K562 (cell line): Measurements from ENCODE around the gene CEP20. TPM values are rescaled to one million over a fixed set of nuclear protein-coding genes. Genes with fewer than 3 reads are reported as not detected.

Experiments
- BRF1 ChIP-seq: IDR thresholded peaks from 3 replicates; pipeline ENCODE4 v1.6.1; 2011; ENCODE audit warnings: borderline replicate concordance, mild to moderate bottlenecking; ENCODE audit not compliant: insufficient read length; ENCODE audit errors: extremely low read depth
- CHD1 ChIP-seq: fragments of 200-600 bp; sonication (generic); IDR thresholded peaks from one replicate; pipeline ENCODE4 v1.6.1; 2012; ENCODE audit warnings: mild to moderate bottlenecking, moderate library complexity, low read length, inconsistent platforms
- PHB ChIP-seq: fragments of 250-450 bp; sonication (Bioruptor Pico); IDR thresholded peaks from 2 replicates; pipeline ENCODE4 v1.5.0; 2021
- POLR2A ChIP-seq: fragments of 450-650 bp; conservative IDR thresholded peaks from 2 replicates; pipeline ENCODE4 v1.6.1; 2016
- ZNF561 ChIP-seq: fragments of 450-650 bp; formaldehyde crosslinking; conservative IDR thresholded peaks from 2 replicates; pipeline ENCODE4 v1.4.0; 2020; ENCODE audit warnings: mild to moderate bottlenecking, moderate library complexity
- polyA plus RNA-seq, 8 experiments: library from polyadenylated mRNA; depleted of rRNA in 4 of 8; stranded (reverse) in 5 of 8; unstranded in 3 of 8; fragments of >200 nt; fragmentation: Nextera tagmentation in 2 of 8; fragmentation: Illumina TruSeq in 1 of 8; extraction: Ambion mirVana in 2 of 8; extraction: Trizol in 1 of 8; gene quantifications; 2 replicates each; pipeline versions ENCODE4 v1.2.1 to v1.2.3, GENCODE V29; 2011 to 2014; ENCODE audit warnings: inconsistent platforms in 1 of 8, missing spikeins in 1 of 8
- total RNA-seq, 7 experiments: library from RNA; depleted of rRNA in 6 of 7; stranded (reverse); fragments of >200 nt in 6 of 7; fragmentation: Illumina TruSeq in 2 of 7; extraction: Trizol in 2 of 7; gene quantifications; 2 replicates each; pipeline versions ENCODE4 v1.2.1 to v1.2.3, GENCODE V29; 2011 to 2021; ENCODE audit warnings: low replicate concordance in 1 of 7
- TF ChIP-seq, protein P1 (sequence below), 2 experiments: fragments of 450-650 bp; IDR thresholded peaks; 2 replicates each; pipeline ENCODE4 v1.6.1; 2018; ENCODE audit warnings: mild to moderate bottlenecking in 2 of 2, low read depth in 1 of 2; ENCODE audit not compliant: partially characterized antibody in 2 of 2
- TF ChIP-seq, protein P2 (sequence below), 2 experiments: fragments of 200-800 bp in 1 of 2; sonication (Bioruptor generic) in 1 of 2; sonication (generic) in 1 of 2; formaldehyde crosslinking in 1 of 2; IDR thresholded peaks in 1 of 2; conservative IDR thresholded peaks in 1 of 2; 2 replicates each; pipeline versions ENCODE4 v1.5.0 to v1.6.1; 2016 to 2020; ENCODE audit warnings: missing compliant biosample characterization in 1 of 2, missing genetic modification characterization in 1 of 2, missing genetic modification reagents in 1 of 2

Gene CEP20
- total and polyA plus RNA-seq, 9 of the 15 experiments (the other 6 are each of a cell fraction or from before 2014, with no cell fraction given): 41.3 to 150 (median 104) TPM

DNA sequence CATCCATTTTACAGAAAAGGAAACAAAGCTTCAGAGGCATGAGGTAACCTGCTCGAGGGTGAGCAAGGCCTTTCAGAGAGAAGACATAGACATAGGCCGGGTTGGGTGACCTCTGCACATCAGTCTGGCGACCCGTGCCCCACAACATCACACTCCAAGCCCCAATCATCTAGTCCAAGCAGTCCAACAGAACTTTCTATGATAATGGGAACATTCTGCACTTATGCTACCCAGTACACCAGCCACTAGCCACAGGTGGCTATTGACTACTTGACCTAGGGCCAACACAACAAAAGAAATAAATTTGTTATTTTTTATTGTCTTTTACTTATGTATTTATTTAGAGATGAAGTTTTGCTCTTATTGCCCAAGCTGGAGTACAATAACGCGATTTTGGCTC is 52.3 kb downstream of the CEP20 start (continued):
- TF ChIP-seq, protein P1, sequence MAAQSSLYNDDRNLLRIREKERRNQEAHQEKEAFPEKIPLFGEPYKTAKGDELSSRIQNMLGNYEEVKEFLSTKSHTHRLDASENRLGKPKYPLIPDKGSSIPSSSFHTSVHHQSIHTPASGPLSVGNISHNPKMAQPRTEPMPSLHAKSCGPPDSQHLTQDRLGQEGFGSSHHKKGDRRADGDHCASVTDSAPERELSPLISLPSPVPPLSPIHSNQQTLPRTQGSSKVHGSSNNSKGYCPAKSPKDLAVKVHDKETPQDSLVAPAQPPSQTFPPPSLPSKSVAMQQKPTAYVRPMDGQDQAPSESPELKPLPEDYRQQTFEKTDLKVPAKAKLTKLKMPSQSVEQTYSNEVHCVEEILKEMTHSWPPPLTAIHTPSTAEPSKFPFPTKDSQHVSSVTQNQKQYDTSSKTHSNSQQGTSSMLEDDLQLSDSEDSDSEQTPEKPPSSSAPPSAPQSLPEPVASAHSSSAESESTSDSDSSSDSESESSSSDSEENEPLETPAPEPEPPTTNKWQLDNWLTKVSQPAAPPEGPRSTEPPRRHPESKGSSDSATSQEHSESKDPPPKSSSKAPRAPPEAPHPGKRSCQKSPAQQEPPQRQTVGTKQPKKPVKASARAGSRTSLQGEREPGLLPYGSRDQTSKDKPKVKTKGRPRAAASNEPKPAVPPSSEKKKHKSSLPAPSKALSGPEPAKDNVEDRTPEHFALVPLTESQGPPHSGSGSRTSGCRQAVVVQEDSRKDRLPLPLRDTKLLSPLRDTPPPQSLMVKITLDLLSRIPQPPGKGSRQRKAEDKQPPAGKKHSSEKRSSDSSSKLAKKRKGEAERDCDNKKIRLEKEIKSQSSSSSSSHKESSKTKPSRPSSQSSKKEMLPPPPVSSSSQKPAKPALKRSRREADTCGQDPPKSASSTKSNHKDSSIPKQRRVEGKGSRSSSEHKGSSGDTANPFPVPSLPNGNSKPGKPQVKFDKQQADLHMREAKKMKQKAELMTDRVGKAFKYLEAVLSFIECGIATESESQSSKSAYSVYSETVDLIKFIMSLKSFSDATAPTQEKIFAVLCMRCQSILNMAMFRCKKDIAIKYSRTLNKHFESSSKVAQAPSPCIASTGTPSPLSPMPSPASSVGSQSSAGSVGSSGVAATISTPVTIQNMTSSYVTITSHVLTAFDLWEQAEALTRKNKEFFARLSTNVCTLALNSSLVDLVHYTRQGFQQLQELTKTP (IDR thresholded peaks at IDR 0.05; ENCODE audit: low read depth in 1 of 2, partially characterized antibody in 2 of 2): no peak
- TF ChIP-seq CHD1 (no peak), POLR2A (no peak), BRF1 (no peak), PHB (no peak), ZNF561 (CRISPR knock-in tag) (no peak)
- TF ChIP-seq, protein P2, sequence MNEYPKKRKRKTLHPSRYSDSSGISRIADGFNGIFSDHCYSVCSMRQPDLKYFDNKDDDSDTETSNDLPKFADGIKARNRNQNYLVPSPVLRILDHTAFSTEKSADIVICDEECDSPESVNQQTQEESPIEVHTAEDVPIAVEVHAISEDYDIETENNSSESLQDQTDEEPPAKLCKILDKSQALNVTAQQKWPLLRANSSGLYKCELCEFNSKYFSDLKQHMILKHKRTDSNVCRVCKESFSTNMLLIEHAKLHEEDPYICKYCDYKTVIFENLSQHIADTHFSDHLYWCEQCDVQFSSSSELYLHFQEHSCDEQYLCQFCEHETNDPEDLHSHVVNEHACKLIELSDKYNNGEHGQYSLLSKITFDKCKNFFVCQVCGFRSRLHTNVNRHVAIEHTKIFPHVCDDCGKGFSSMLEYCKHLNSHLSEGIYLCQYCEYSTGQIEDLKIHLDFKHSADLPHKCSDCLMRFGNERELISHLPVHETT (CRISPR knock-in tag; conservative IDR thresholded peaks at IDR 0.05 in 1 of 2, IDR thresholded peaks at IDR 0.05 in 1 of 2): no peak
